ENCODE data around the gene ZNF326.

GRCh38 chr1:89962742-89963075, 32.2 kb upstream of the ZNF326 start:
- TF ChIP-seq, protein P1, sequence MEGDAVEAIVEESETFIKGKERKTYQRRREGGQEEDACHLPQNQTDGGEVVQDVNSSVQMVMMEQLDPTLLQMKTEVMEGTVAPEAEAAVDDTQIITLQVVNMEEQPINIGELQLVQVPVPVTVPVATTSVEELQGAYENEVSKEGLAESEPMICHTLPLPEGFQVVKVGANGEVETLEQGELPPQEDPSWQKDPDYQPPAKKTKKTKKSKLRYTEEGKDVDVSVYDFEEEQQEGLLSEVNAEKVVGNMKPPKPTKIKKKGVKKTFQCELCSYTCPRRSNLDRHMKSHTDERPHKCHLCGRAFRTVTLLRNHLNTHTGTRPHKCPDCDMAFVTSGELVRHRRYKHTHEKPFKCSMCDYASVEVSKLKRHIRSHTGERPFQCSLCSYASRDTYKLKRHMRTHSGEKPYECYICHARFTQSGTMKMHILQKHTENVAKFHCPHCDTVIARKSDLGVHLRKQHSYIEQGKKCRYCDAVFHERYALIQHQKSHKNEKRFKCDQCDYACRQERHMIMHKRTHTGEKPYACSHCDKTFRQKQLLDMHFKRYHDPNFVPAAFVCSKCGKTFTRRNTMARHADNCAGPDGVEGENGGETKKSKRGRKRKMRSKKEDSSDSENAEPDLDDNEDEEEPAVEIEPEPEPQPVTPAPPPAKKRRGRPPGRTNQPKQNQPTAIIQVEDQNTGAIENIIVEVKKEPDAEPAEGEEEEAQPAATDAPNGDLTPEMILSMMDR (IDR thresholded peaks at IDR 0.05) = no peak
- no peak for TF ChIP-seq POLR2A (IDR thresholded peaks at IDR 0.05; ENCODE audit: low read depth)
- no peak for TF ChIP-seq POLR2AphosphoS5 (IDR thresholded peaks at IDR 0.05)
